H9 (cell line): ENCODE measurements around the gene ZCCHC10. TPM values are rescaled to one million over a fixed set of nuclear protein-coding genes. Genes with fewer than 3 reads are reported as not detected.
A peak's percentile ranks its signal among the peaks of the same experiment; 100 is the strongest.

Experiments used
- DNase-seq: peaks from one replicate; pipeline ENCODE4 v3.0.0-alpha.2; 2017
- H2AFZ ChIP-seq: one replicate; pipeline ENCODE4 v1.6.1; 2013; ENCODE audit warnings: mild to moderate bottlenecking, low read length, control low read depth, moderate library complexity
- H2AK5ac ChIP-seq: 2 replicates; pipeline ENCODE4 v1.6.1; 2013; ENCODE audit warnings: low read length, control low read depth, mixed read lengths; ENCODE audit not compliant: insufficient read length
- H2BK120ac ChIP-seq: one replicate; pipeline ENCODE4 v1.6.1; 2013; ENCODE audit warnings: low read depth, mild to moderate bottlenecking, low read length, control low read depth, inconsistent platforms; ENCODE audit not compliant: poor library complexity, severe bottlenecking
- H2BK12ac ChIP-seq: 2 replicates; pipeline ENCODE4 v1.6.1; 2013; ENCODE audit warnings: low read length, control low read depth, mixed read lengths, low read depth; ENCODE audit not compliant: insufficient read length
- H2BK15ac ChIP-seq: 2 replicates; pipeline ENCODE4 v1.6.1; 2013; ENCODE audit warnings: low read depth, low read length, control low read depth
- H2BK20ac ChIP-seq: one replicate; pipeline ENCODE4 v1.6.1; 2013; ENCODE audit warnings: low read depth, mild to moderate bottlenecking, low read length, control low read depth, inconsistent platforms; ENCODE audit not compliant: poor library complexity, severe bottlenecking
- H2BK5ac ChIP-seq: 2 replicates; pipeline ENCODE4 v1.6.1; 2013; ENCODE audit warnings: low read length, control low read depth, mixed read lengths; ENCODE audit not compliant: insufficient read length
- H3K14ac ChIP-seq: 2 replicates; pipeline ENCODE4 v1.6.1; 2013; ENCODE audit warnings: low read length, control low read depth; ENCODE audit not compliant: insufficient read depth
- H3K18ac ChIP-seq: 2 replicates; pipeline ENCODE4 v1.6.1; 2013; ENCODE audit warnings: low read depth, mild to moderate bottlenecking, mixed read lengths, low read length, control low read depth; ENCODE audit not compliant: insufficient read length
- H3K23ac ChIP-seq: 2 replicates; pipeline ENCODE4 v1.6.1; 2013; ENCODE audit warnings: low read length, control low read depth, mixed read lengths, low read depth; ENCODE audit not compliant: insufficient read length
- H3K23me2 ChIP-seq: 2 replicates; pipeline ENCODE4 v1.6.1; 2013; ENCODE audit warnings: low read depth, mild to moderate bottlenecking, mixed read lengths, low read length, control low read depth; ENCODE audit not compliant: insufficient read length, poor library complexity, severe bottlenecking
- H3K27ac ChIP-seq: 2 replicates; pipeline ENCODE4 v1.5.1; 2013; ENCODE audit warnings: low read length, control low read depth, mixed read lengths, low read depth; ENCODE audit not compliant: insufficient read length
- H3K27me3 ChIP-seq: 2 replicates; pipeline ENCODE4 v1.6.1; 2013; ENCODE audit warnings: low read length, control low read depth, inconsistent platforms; ENCODE audit not compliant: insufficient read depth
- H3K4ac ChIP-seq: 2 replicates; pipeline ENCODE4 v1.6.1; 2013; ENCODE audit warnings: low read depth, mild to moderate bottlenecking, control low read depth, inconsistent platforms, low read length, moderate library complexity
- H3K4me1 ChIP-seq: 2 replicates; pipeline ENCODE4 v1.6.1; 2013; ENCODE audit warnings: low read length, control low read depth, inconsistent platforms; ENCODE audit not compliant: insufficient read depth
- H3K4me2 ChIP-seq: 2 replicates; pipeline ENCODE4 v1.6.1; 2013; ENCODE audit warnings: low read length, control low read depth, mixed read lengths; ENCODE audit not compliant: insufficient read length, insufficient read depth
- H3K56ac ChIP-seq: 2 replicates; pipeline ENCODE4 v1.6.1; 2013; ENCODE audit warnings: low read depth, mild to moderate bottlenecking, mixed read lengths, low read length, control low read depth; ENCODE audit not compliant: insufficient read length
- H3K79me1 ChIP-seq: 2 replicates; pipeline ENCODE4 v1.6.1; 2013; ENCODE audit warnings: low read depth, mild to moderate bottlenecking, moderate library complexity, low read length, control low read depth, inconsistent platforms; ENCODE audit not compliant: insufficient read depth, poor library complexity, severe bottlenecking
- H3K79me2 ChIP-seq: 2 replicates; pipeline ENCODE4 v1.6.1; 2013; ENCODE audit warnings: low read length, control low read depth, inconsistent platforms; ENCODE audit not compliant: insufficient read depth
- H3K9ac ChIP-seq: 2 replicates; pipeline ENCODE4 v1.6.1; 2013; ENCODE audit warnings: low read length, control low read depth, mixed read lengths; ENCODE audit not compliant: insufficient read length; ENCODE audit errors: extremely low read depth
- H3K9me3 ChIP-seq: one replicate; pipeline ENCODE4 v1.6.1; 2013; ENCODE audit warnings: low read depth, low read length, inconsistent platforms; ENCODE audit not compliant: control insufficient read depth
- H3T11ph ChIP-seq: one replicate; pipeline ENCODE4 v1.6.1; 2013; ENCODE audit warnings: mild to moderate bottlenecking, low read length, control low read depth, inconsistent platforms
- H4K20me1 ChIP-seq: one replicate; pipeline ENCODE4 v1.6.1; 2013; ENCODE audit not compliant: control insufficient read depth, insufficient read length, insufficient read depth
- H4K5ac ChIP-seq: 2 replicates; pipeline ENCODE4 v1.6.1; 2013; ENCODE audit warnings: low read depth, mild to moderate bottlenecking, mixed read lengths, low read length, control low read depth; ENCODE audit not compliant: insufficient read length
- H4K8ac ChIP-seq: replicated peaks from 2 replicates; pipeline ENCODE4 v1.6.1; 2013; ENCODE audit warnings: low read length, control low read depth, mixed read lengths, low read depth; ENCODE audit not compliant: insufficient read length
- H4K91ac ChIP-seq: 2 replicates; pipeline ENCODE4 v1.6.1; 2013; ENCODE audit warnings: low read depth, mild to moderate bottlenecking, moderate library complexity, mixed read lengths, low read length, control low read depth; ENCODE audit not compliant: insufficient read length
- H3K27ac Mint-ChIP-seq, 3 experiments: 2 replicates in 2 of 3; 3 replicates in 1 of 3; pipeline ENCODE4 v1.8.0; 2020 to 2021; ENCODE audit warnings: mixed read lengths in 3 of 3, mild to moderate bottlenecking in 1 of 3, moderate library complexity in 1 of 3
- H3K27me3 Mint-ChIP-seq: 2 replicates; pipeline ENCODE4 v1.8.0; 2021; ENCODE audit warnings: low read depth, mild to moderate bottlenecking, moderate library complexity, mixed read lengths
- H3K36me3 Mint-ChIP-seq, 3 experiments: 2 replicates in 2 of 3; 3 replicates in 1 of 3; pipeline ENCODE4 v1.8.0; 2020 to 2021; ENCODE audit warnings: low read depth in 3 of 3, mixed read lengths in 3 of 3; ENCODE audit not compliant: insufficient read depth in 1 of 3
- H3K4me1 Mint-ChIP-seq, 2 experiments: 2 replicates each; pipeline ENCODE4 v1.8.0; 2020; ENCODE audit warnings: mixed read lengths in 2 of 2
- H3K4me3 Mint-ChIP-seq, 2 experiments: 2 replicates in 1 of 2; 3 replicates in 1 of 2; pipeline ENCODE4 v1.8.0; 2020 to 2021; ENCODE audit warnings: mild to moderate bottlenecking in 2 of 2, mixed read lengths in 2 of 2, moderate library complexity in 1 of 2
- H3K9me3 Mint-ChIP-seq, 2 experiments: 2 replicates in 1 of 2; 3 replicates in 1 of 2; pipeline ENCODE4 v1.8.0; 2020; ENCODE audit warnings: mild to moderate bottlenecking in 2 of 2, mixed read lengths in 2 of 2, moderate library complexity in 1 of 2
- WGBS: extraction: QIAGEN DNeasy Blood & Tissue Kit; methylation state at CpG from one replicate; pipeline ENCODE4 v1.1.7; 2013; ENCODE audit warnings: missing lambda C conversion rate, low lambda C conversion rate, mixed read lengths; ENCODE audit not compliant: insufficient read length; ENCODE audit errors: extremely low coverage; 5-methylcytosine and 5-hydroxymethylcytosine counted together
- total RNA-seq: library from RNA; stranded (reverse); gene quantifications from 2 replicates; pipeline ENCODE4 v1.2.1, GENCODE V29; 2021
- TF ChIP-seq, protein P1 (sequence below): fragments of 200-600 bp; sonication (generic); conservative IDR thresholded peaks from 3 replicates; pipeline ENCODE4 v1.8.0; 2021; ENCODE audit warnings: antibody characterized with exemption, mild to moderate bottlenecking

The ZCCHC10 gene
- total RNA-seq, 1 experiment from 2014 or later, result 34.0 TPM

- Histone ChIP-seq H4K8ac (no peak within 1 kb of the TSS), H3K27ac (peak within 1 kb of the TSS; percentile 76), H3K23ac (no peak within 1 kb of the TSS), H2BK15ac (no peak within 1 kb of the TSS), H3T11ph (peak within 1 kb of the TSS; percentile 62), H2BK12ac (peak within 1 kb of the TSS; percentile 3), H3K56ac (peak within 1 kb of the TSS; percentile 56), H4K91ac (no peak within 1 kb of the TSS), H4K20me1 (no peaks in the 10 kb centered on the region), H3K27me3 (no peaks in the 10 kb centered on the region), H3K9ac (peak within 1 kb of the TSS; percentile 98), H3K9me3 (no peaks in the 10 kb centered on the region), H3K4me1 (no peaks in the 10 kb centered on the region), H3K79me1 (no peaks in the 10 kb centered on the region), H2AK5ac (peak within 1 kb of the TSS; percentile 41), H3K18ac (peak within 1 kb of the TSS; percentile 92), H3K4me2 (peak within 1 kb of the TSS; percentile 97), H3K79me2 (peaks cover 31% of the 10 kb centered on the region; the same call in 1 of the 2 replicates), H3K23me2 (peaks cover 13% of the 10 kb centered on the region), H2BK20ac (no peak within 1 kb of the TSS), H4K5ac (peak within 1 kb of the TSS; percentile 83), H3K14ac (peak within 1 kb of the TSS; percentile 84), H3K4ac (peak within 1 kb of the TSS; percentile 82; the same call in 1 of the 2 replicates), H2BK120ac (no peak within 1 kb of the TSS), H2BK5ac (peak within 1 kb of the TSS; percentile 98), H2AFZ (peak within 1 kb of the TSS; percentile 88)
- Mint-ChIP-seq H3K27me3 (no peaks in the 10 kb centered on the region), H3K4me1 (peaks cover 5 to 10% of the 10 kb centered on the region in 2 experiments; a peak in 3 of 4 replicates), H3K4me3 (peak within 1 kb of the TSS; percentile 95 to 98), H3K9me3 (peaks cover 0 to 2% of the 10 kb centered on the region in 2 experiments; a peak in 1 of 5 replicates), H3K36me3 (peaks cover 5 to 8% (median 6%) of the 10 kb centered on the region in 3 experiments; a peak in 5 of 7 replicates), H3K27ac (peak within 1 kb of the TSS; percentile 99)
- no CpG with 5 or more reads among the region's 98 CpGs for WGBS
- peak; percentile 97 for DNase-seq
- TF ChIP-seq, protein P1, sequence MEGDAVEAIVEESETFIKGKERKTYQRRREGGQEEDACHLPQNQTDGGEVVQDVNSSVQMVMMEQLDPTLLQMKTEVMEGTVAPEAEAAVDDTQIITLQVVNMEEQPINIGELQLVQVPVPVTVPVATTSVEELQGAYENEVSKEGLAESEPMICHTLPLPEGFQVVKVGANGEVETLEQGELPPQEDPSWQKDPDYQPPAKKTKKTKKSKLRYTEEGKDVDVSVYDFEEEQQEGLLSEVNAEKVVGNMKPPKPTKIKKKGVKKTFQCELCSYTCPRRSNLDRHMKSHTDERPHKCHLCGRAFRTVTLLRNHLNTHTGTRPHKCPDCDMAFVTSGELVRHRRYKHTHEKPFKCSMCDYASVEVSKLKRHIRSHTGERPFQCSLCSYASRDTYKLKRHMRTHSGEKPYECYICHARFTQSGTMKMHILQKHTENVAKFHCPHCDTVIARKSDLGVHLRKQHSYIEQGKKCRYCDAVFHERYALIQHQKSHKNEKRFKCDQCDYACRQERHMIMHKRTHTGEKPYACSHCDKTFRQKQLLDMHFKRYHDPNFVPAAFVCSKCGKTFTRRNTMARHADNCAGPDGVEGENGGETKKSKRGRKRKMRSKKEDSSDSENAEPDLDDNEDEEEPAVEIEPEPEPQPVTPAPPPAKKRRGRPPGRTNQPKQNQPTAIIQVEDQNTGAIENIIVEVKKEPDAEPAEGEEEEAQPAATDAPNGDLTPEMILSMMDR, result no peak
Measured at GRCh38 chr5:132963171-132964104, 62.9 kb downstream of the ZCCHC10 start, which contains the start of gene AFF4. Gene AFF4 (minus strand): TSS chr5:132963634. CDS start chr5:132937189, 26,445 bp downstream.
